Measurements from ENCODE around the gene UNC93A.
"Not testable (repeated sequence)": the region's sequence is repeated elsewhere in the genome, so short reads cannot be mapped to it uniquely, and the experiment has no call there.

The UNC93A gene

GRCh38 chr6:167345960-167346359 is 54.8 kb downstream of the UNC93A start:
- no peak for DNase-seq

- no peak for DNase-seq
Observed at GRCh38 chr6:167347226-167347625, 56.1 kb downstream of the UNC93A start.

- no peak for DNase-seq
Observed at GRCh38 chr6:167349631-167350274, 58.6 kb downstream of the UNC93A start.

DNA sequence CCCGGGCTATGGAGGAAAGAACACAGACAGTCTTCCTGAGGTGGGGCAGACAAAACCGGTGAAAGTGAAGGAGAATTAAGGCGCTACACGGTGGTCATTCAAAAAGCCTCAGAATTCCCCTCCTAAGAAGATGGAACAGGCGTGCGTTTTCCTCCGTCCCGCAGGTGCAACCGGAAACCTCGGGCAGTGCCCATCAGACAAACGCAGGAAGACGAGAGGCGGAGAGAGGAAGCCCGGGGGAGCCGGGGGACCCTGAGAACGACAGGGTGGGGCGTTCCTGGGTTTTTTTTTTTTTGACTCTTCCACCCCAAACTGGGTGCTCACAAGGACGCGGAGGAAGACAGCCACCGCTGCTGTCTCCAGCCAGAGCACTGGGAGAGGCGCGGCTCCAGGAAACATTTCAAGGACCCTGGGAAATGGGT is 59.2 kb downstream of the UNC93A start:
- no peak for DNase-seq

GRCh38 chr6:167350731-167351655 is 59.9 kb downstream of the UNC93A start:
- peak; percentile 91 for DNase-seq

DNA sequence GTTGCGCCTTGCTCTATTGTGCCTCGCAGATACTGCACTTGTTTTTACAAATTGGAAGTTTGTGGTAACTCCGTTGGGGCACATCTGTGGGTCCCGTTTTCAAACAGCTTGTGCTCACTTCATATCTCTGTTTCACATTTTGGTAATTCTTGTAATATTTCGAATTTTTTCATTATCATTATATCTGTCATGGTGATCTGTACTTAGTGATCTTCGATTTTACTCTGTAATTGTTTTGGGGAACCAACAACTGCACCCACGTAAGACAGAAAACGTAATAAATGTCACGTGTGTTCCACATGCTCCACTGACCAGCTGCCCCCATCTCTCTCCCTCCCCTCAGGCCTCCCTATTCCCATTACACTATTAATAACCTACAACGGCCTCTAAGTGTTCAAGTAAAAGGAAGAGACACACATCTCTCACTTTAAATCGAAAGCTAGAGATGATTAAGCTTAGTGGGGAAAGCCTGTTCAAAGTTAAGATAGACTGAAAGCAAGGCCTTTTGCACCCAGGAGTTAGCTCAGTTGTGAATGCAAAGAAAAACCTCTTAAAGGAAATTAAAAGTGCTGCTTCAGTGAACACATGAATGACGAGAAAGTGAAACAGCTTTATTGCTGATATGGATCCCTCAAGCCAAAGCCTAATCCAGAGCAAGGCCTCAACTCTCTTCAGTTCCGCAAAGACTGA is 60.7 kb downstream of the UNC93A start:
- no peak for DNase-seq

GRCh38 chr6:167356874-167357273 is 65.8 kb downstream of the UNC93A start:
- no peak for DNase-seq

DNA sequence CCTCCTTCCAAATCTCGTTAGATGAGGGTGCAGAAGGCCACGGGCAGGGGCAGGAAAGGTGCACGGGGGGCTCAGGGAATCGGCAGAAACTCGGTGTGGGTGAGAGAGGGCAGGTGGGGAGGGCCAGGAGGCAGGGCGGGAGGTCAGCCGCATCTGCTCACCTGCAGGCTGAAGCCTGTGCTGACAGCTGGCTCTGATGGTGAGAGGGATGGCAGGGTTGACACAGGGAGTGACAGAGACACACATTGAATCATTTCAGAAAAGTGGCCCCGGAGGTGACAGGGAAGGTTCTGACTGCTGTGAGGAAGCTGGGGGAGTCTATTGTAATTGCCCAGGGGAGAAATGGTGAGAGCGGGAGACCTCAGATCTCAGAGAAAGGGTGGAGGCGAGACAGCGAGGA is 67.3 kb downstream of the UNC93A start:
- DNase-seq: not testable (repeated sequence)

DNA sequence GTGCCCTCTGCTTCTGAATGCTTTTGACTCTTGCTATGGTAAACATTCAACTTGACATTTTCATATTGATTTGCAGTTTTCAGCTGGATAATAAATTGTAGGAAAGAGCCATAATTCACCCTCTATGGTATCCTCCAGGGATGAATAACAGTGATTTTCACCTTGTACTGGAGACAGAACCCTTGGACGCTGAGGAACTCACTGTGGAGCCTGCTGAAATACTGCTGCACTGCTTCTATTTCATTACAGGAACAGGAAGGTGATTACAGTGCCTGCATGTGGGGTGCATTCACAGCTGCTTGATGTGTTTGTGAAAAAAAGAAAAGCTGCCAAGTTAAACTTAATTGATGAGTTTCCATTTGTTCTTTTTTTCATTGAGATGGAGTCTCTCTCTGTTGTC is 70.1 kb downstream of the UNC93A start:
- DNase-seq: not testable (repeated sequence)

Measured in NCI-H1092 treated with DMSO at 0.1 percent for 48 hours (cell line).